Ovary (tissue), 3 donors: Measurements from ENCODE around the gene TBC1D24.

Experiments
- CTCF ChIP-seq, 3 donors: fragments of 450-650 bp in 2 of 3; fragments of 200-600 bp in 1 of 3; IDR thresholded peaks; one replicate each; pipeline versions ENCODE4 v1.5.1 to v1.8.0; 2016 to 2022; ENCODE audit warnings: antibody characterized with exemption in 3 of 3, mild to moderate bottlenecking in 1 of 3
- EP300 ChIP-seq: sonication (generic); formaldehyde crosslinking; IDR thresholded peaks from one replicate; pipeline ENCODE4 v1.6.1; 2017; ENCODE audit warnings: antibody characterized with exemption
- POLR2A ChIP-seq: fragments of 450-650 bp; IDR thresholded peaks from one replicate; pipeline ENCODE4 v1.6.1; 2017; ENCODE audit warnings: antibody characterized with exemption, mild to moderate bottlenecking, moderate library complexity
- donor health status: DM: no; HTN: no; CAD: no.

- TF ChIP-seq CTCF (IDR thresholded peaks at IDR 0.05) (no peak), EP300 (no peak), POLR2A (no peak)
Observed at GRCh38 chr16:2457946-2458345, 17.0 kb upstream of the TBC1D24 start.
